OCI-LY3 (cell line): ENCODE data around the gene NNT.

Experiments used
- H2AFZ ChIP-seq: fragments of 200-600, 300-600 bp; shearing (Covaris generic); 2 replicates; pipeline ENCODE4 v1.6.0; 2014; ENCODE audit warnings: antibody characterized with exemption, low read depth, low read length
- H3K27ac ChIP-seq: fragments of 200-600, 300-600 bp; sonication (generic); 2 replicates; pipeline ENCODE4 v1.5.1; 2014; ENCODE audit warnings: mild to moderate bottlenecking, low read length, moderate library complexity, mixed read lengths
- H3K27me3 ChIP-seq: fragments of 200-600, 300-600 bp; sonication (generic); 2 replicates; pipeline ENCODE4 v1.6.1; 2014; ENCODE audit warnings: low read depth, low read length, mixed read lengths
- H3K36me3 ChIP-seq: fragments of 200-600, 300-600 bp; sonication (generic); replicated peaks from 2 replicates; pipeline ENCODE3; 2014; ENCODE audit warnings: low read depth, low read length, mixed read lengths
- H3K4me1 ChIP-seq: fragments of 300-600, 200-600 bp; sonication (generic); 2 replicates; pipeline ENCODE4 v1.6.1; 2014; ENCODE audit warnings: low read length, mixed read lengths
- H3K4me2 ChIP-seq: fragments of 200-600, 300-600 bp; sonication (generic); 2 replicates; pipeline ENCODE4 v1.6.1; 2014; ENCODE audit warnings: low read length, mixed read lengths
- H3K4me3 ChIP-seq: fragments of 300-600, 200-600 bp; sonication (generic); 2 replicates; pipeline ENCODE4 v1.5.1; 2014; ENCODE audit warnings: antibody characterized with exemption, mild to moderate bottlenecking, low read length, moderate library complexity
- H3K79me2 ChIP-seq: fragments of 300-600, 200-600 bp; shearing (Covaris generic); 2 replicates; pipeline ENCODE4 v1.6.1; 2014; ENCODE audit warnings: mild to moderate bottlenecking, low read length, mixed read lengths
- H3K9ac ChIP-seq: fragments of 300-600, 200-600 bp; shearing (Covaris generic); 2 replicates; pipeline ENCODE4 v1.6.0; 2014; ENCODE audit warnings: mild to moderate bottlenecking, low read length, moderate library complexity
- H3K9me3 ChIP-seq: fragments of 200-600, 300-600 bp; shearing (Covaris generic); 2 replicates; pipeline ENCODE4 v1.6.1; 2014; ENCODE audit warnings: low read length, mixed read lengths; ENCODE audit not compliant: insufficient read depth
- H4K20me1 ChIP-seq: fragments of 200-600, 300-600 bp; sonication (generic); 2 replicates; pipeline ENCODE4 v1.6.1; 2016; ENCODE audit warnings: low read length, mixed read lengths; ENCODE audit not compliant: insufficient read depth
- CTCF ChIP-seq: fragments of 200-600, 300-600 bp; sonication (generic); IDR thresholded peaks from 2 replicates; pipeline ENCODE4 v1.5.1; 2014; ENCODE audit warnings: antibody characterized with exemption, low read length, low read depth
- EZH2phosphoT487 ChIP-seq: fragments of 200-600 bp; shearing (Covaris generic); IDR thresholded peaks from 2 replicates; pipeline ENCODE4 v1.6.1; 2018; ENCODE audit warnings: antibody characterized with exemption, mixed run types, low read depth

The NNT gene

DNA sequence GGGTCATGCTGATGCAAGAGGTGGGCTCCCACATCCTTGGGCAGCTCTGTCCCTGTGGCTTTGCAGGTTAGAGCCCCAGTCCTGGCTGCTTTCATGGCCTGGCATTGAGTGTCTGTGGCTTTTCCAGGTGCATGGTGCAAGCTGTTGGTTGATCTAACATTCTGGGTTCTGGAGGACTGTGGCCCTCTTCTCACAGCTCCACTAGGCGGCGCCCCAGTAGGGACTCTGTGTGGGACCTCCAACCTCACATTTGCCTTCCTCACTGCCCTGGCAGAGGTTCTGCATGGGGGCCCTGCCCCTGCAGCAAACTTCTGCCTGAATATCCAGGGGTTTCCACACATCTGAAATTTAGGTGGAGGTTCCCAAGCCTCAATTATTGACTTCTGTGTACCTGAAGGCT lies 150.1 kb downstream of the NNT start:
- Histone ChIP-seq H3K36me3 (no peaks in the 10 kb centered on the region), H3K4me3 (no peak overlapping the region), H3K9ac (no peak overlapping the region), H3K4me1 (no peaks in the 10 kb centered on the region), H3K9me3 (no peaks in the 10 kb centered on the region), H2AFZ (no peak overlapping the region), H4K20me1 (no peaks in the 10 kb centered on the region), H3K27me3 (no peaks in the 10 kb centered on the region), H3K79me2 (no peaks in the 10 kb centered on the region), H3K27ac (no peak overlapping the region), H3K4me2 (no peak overlapping the region)
- TF ChIP-seq CTCF, result 0 out of 2 replicates have a peak, but pooled peaks have one; percentile 10
- no peak for TF ChIP-seq EZH2phosphoT487
